Stimulated activated CD4-positive, alpha-beta T cell treated with anti-CD3 and anti-CD28 coated beads, Interleukin-12 subunit alpha, Interleukin-12 subunit beta, amount 100 ng/mL, for 4 hours (primary cell): Measurements from ENCODE around the gene NLRP11.

Experiments used
- DNase-seq: peaks from one replicate; pipeline ENCODE4 v3.0.0-alpha.2; 2020

The NLRP11 gene

GRCh38 chr19:55831846-55832245, at the start of gene NLRP11:
NLRP11 (minus strand) TSS chr19:55831999; CDS start chr19:55818174, 13,825 bp downstream.
- DNase-seq: no peak

DNA sequence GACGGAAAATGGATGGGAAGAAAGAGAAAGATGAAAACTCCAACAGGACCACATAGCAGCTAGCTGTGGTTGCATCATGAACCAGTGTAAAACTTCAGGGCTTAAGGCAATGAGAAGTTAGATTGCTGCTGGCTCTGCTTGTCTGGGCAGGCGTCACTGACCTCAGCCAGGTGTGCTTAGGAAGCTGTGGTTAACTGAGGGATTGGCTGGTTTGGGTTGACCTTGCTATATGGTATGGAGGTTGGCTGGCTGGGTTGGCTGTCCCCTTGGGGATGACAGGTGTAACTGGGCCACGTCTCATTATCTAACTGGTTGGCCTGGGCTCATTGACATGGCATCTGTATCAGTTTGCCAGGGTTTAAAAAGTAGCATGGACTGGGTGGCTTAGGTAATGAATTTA, 45.4 kb upstream of the NLRP11 start:
- DNase-seq: no peak

DNA sequence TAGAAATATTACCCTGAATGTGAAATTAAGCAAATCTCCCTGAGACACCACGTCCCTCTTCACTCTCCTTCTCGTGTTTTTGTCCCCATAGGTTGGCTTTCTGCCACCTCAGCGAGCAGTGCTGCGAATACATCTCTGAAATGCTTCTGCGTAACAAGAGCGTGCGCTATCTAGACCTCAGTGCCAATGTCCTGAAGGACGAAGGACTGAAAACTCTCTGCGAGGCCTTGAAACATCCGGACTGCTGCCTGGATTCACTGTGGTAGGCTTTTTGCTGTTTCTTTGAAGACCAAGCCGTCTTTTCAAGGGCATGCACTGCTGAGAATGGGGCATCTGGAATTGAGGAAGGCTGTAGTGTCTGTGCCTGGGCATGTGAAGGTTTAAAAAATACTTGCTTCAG, 38.9 kb upstream of the NLRP11 start:
- no peak for DNase-seq

GRCh38 chr19:55867101-55867500, 35.3 kb upstream of the NLRP11 start:
- no peak for DNase-seq

DNA sequence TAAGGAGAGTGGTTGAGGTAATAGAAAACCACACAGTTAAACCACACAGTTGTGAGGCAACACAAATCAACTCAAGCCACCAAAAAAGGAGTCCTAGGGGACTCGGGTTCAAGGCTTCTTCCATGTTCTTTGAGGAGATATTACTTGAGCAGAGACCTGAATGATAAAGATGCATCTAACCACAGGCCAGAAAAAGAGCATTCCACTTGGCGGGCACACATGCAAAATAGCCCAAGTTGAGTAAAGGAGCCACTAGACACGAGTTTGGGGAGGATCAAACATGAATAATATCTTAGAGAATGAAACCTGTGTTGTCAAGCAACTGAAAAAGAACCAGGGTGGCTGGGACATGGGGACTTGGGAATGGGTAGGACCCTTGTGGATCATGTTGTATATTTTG, 34.7 kb upstream of the NLRP11 start:
- DNase-seq: no peak

DNA sequence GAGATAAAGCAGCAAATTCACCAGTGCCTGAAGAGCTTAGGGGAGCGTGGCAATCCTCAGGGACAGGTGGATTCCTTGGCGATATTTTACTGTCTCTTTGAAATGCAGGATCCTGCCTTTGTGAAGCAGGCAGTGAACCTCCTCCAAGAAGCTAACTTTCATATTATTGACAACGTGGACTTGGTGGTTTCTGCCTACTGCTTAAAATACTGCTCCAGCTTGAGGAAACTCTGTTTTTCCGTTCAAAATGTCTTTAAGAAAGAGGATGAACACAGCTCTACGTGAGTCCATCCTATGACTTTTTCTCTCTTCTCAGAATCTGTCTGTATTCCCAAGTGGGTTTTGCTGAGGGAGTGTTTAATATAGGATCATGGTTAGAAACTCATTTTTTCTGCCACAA, 27.2 kb upstream of the NLRP11 start:
- DNase-seq: no peak

DNA sequence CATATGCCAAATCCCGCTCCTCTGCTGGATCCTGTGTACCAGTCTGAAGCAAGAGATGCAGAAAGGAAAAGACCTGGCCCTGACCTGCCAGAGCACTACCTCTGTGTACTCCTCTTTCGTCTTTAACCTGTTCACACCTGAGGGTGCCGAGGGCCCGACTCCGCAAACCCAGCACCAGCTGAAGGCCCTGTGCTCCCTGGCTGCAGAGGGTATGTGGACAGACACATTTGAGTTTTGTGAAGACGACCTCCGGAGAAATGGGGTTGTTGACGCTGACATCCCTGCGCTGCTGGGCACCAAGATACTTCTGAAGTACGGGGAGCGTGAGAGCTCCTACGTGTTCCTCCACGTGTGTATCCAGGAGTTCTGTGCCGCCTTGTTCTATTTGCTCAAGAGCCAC, 26.6 kb upstream of the NLRP11 start:
- DNase-seq: no peak

GRCh38 chr19:55857974-55858373, 26.2 kb upstream of the NLRP11 start:
- no peak for DNase-seq

GRCh38 chr19:55857149-55857548, 25.4 kb upstream of the NLRP11 start:
- DNase-seq: no peak

DNA sequence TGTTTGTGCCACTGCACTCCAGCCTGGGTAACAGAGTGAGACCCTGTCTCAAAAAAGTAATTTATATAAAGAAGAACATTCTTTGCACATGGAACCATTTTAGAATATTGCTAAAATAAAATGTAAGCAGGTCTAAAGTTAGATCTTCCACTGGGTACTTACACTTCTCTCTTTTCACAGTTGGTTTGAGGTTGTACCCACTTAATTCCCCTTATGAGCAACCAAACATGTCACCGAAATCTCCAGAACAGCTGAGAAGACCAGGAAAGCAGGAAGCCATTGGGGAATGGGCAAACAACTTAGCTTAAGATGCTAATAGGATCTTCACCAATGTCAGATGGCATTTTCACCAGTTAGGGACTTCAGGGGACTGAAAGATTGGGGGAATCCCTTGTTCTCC, 23.4 kb upstream of the NLRP11 start:
- no peak for DNase-seq

GRCh38 chr19:55838906-55839305, 7.1 kb upstream of the NLRP11 start:
- DNase-seq: no peak

- no peak for DNase-seq
These were observed 6.5 kb upstream of the NLRP11 start for GRCh38 chr19:55838251-55838650.

DNA sequence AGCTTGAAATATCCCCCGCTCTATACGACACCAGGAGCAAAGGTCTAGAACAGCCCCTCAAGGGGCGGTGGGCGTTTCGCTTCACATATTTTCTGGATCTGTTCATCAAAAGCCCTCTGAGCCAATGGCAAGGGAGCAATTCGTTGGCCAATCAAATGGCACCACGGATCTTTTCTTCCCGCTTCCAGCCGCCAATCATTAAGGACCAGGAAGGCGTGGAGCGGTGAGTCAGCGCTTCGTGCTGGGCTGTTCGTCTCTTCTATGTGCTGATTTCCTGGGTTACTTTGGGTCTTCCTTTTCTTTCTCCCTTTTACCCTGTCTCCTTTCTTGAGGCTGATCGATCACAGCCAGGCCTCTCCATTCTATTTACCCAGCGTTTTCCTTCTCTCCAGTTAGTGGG, 4.5 kb upstream of the NLRP11 start, which contains the start of gene NLRP4:
NLRP4 (plus strand) TSS at position 201 of the 400 bp plus-strand sequence. CDS start 15,541 bp downstream, outside the sequence.
- no peak for DNase-seq

DNA sequence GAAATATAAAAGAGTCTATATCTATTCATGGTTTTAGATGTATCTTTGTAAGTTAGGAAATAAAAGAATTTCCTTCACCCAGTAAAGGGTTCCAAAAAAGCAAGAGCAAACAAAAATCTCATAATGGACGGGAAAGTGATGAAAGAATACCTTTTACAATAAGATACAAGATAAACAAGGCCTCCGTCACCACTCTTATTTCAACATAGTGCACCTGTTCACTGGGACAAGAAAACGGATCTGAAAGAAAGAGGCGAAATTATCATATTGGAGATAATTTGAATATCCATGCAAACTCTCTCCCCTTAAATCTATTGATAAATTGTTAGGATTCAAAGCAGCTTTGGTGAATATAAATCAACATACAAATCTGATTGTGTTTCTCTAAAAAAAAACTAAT, 877 bp upstream of the NLRP11 start:
- DNase-seq: no peak

- no peak for DNase-seq
These were observed 1.1 kb downstream of the NLRP11 start for GRCh38 chr19:55830656-55831055.

- DNase-seq: no peak
These were observed 11.8 kb downstream of the NLRP11 start for GRCh38 chr19:55820037-55820436.

DNA sequence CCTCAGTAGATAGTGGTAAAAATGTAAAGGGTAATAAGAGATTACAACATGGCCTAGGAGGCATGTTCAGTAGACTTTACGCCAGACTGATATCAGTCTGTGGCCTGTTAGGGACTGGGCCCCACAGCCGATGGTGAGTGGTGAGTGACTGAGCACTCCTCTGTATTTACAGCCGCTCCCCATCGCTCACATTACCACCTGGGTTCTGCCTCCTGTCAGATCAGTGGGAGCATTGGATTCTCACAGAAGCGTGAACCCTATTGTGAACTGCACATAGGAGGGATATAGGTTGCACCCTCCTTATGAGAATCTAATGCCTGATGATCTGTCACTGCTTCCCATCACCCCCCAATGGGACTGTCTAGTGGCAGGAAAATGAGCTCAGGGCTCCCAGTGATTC, 17.9 kb downstream of the NLRP11 start:
- no peak for DNase-seq

- no peak for DNase-seq
These were observed 19.4 kb downstream of the NLRP11 start for GRCh38 chr19:55812449-55812848.

GRCh38 chr19:55811340-55811739, 20.5 kb downstream of the NLRP11 start:
- DNase-seq: no peak

DNA sequence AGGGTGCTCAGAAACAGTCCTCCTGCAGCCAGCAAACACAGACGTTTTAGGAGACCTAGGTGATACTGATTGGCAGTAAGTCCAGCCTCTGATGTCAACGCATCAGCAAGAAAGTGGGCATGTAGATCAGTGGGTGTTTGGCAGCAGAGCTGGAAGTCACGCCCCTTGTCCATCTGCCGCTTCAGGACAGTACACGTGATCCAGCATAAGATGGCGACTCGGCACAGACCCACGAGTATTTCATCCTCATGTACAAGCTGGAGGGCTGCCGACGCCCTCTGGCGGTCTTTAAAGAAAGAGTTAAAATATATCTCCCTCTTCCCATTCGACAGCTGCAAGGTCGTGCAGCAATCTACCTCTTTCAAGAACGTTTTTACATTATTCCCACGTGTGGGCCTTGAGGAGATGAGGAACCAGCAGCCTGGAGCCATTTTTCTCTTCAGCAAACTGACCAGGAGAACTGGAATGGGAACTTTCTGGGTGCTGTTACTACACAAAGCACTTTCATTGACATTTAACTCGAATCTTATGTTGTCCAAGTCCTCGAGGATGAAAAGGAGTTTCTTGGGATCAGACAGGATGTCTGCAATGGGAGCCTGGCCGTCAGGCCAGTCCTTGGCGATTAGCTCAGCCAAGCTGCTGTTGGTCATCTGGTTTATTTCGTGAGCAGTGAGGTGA, 22.3 kb downstream of the NLRP11 start:
- peak; percentile 11 for DNase-seq

GRCh38 chr19:55802281-55802680, 29.5 kb downstream of the NLRP11 start:
- no peak for DNase-seq

- DNase-seq: no peak
These were observed 30.4 kb downstream of the NLRP11 start for GRCh38 chr19:55801416-55801815.

DNA sequence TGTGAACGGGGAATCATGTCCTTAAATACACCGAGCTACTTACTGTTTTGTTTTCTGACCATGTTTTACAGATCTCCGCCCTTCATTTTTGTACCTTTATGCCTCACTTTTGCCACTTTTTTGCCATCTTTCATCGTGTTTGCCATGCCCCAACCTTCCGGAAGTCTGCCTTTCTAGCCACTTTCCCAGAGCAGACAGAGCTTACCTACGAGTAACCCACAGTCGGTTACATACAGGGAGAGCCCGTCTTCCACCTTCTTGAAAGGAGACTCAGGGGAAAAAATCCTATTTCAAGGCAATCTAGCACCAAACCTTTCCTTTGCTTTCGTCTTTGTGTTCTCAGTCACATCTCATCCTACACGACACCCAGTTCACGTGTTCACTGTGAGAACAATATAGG, 36.8 kb downstream of the NLRP11 start:
- DNase-seq: no peak

DNA sequence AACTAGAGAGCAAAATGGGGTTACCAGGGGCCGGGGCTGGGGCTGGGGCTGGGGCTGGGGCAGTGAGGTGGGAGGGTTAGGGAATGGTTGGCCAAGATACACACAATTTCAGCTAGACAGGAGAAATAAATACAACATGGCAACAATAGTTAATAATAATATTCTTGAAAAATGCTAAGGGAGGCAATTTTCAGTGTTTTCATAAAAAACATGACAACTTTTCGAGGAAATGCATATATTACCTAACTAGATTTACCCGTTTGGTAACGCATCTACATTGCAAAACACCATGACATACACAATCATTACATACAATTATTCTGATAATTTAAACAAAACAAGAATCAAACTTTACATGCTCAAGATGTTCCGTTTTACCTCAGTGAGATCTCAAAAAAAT, 50.7 kb downstream of the NLRP11 start:
- DNase-seq: no peak

GRCh38 chr19:55778331-55778730, 53.5 kb downstream of the NLRP11 start:
- DNase-seq: no peak
